Uterus (tissue), 4 donors: ENCODE results near the gene OSTC. TPM values are rescaled to one million over a fixed set of nuclear protein-coding genes. Genes with fewer than 3 reads are reported as not detected.

Experiments
- DNase-seq, 2 donors: peaks; one replicate each; pipeline ENCODE4 v3.0.0-alpha.2; 2019 to 2020
- H3K27ac ChIP-seq, 2 donors: fragments of 200-600 bp; sonication (generic); 1 replicate in 1 of 2; 2 replicates in 1 of 2; pipeline ENCODE4 v1.5.1; 2016 to 2018
- H3K27me3 ChIP-seq, 2 donors: fragments of 200-600 bp; sonication (generic); one replicate each; pipeline ENCODE4 v1.5.1; 2018 to 2019; ENCODE audit warnings: control low read depth in 1 of 2
- H3K36me3 ChIP-seq, 2 donors: fragments of 200-600 bp; sonication (generic); one replicate each; pipeline ENCODE4 v1.5.1; 2019; ENCODE audit warnings: control low read depth in 1 of 2
- H3K4me1 ChIP-seq, 2 donors: fragments of 200-600 bp; sonication (generic); one replicate each; pipeline ENCODE4 v1.5.1; 2018 to 2019; ENCODE audit warnings: control low read depth in 1 of 2
- H3K4me3 ChIP-seq, 2 donors: fragments of 200-600 bp; sonication (generic); 1 replicate in 1 of 2; 2 replicates in 1 of 2; pipeline ENCODE4 v1.5.1; 2018 to 2019; ENCODE audit warnings: mild to moderate bottlenecking in 1 of 2
- H3K9me3 ChIP-seq, 2 donors: fragments of 200-600 bp; sonication (generic); one replicate each; pipeline ENCODE4 v1.5.1; 2019; ENCODE audit warnings: control low read depth in 1 of 2
- CTCF ChIP-seq, 4 experiments: fragments of 200-600 bp in 2 of 4; fragments of 450-650 bp in 2 of 4; sonication (generic) in 2 of 4; IDR thresholded peaks; one replicate each; pipeline ENCODE4 v1.5.1; 2016 to 2019; ENCODE audit warnings: antibody characterized with exemption in 4 of 4, mild to moderate bottlenecking in 2 of 4, moderate library complexity in 1 of 4
- POLR2A ChIP-seq, 2 donors: fragments of 450-650 bp; IDR thresholded peaks; one replicate each; pipeline ENCODE4 v1.6.1; 2016; ENCODE audit warnings: antibody characterized with exemption in 2 of 2, mild to moderate bottlenecking in 1 of 2, moderate library complexity in 1 of 2
- intact Hi-C: fragments of 100-400 bp; cut with DNase I; formaldehyde crosslinking; loops from one replicate; pipeline ENCODE4 v1.15.1; 2023; ENCODE audit warnings: low total_unique reads
- total RNA-seq, 4 donors: library from RNA; depleted of rRNA in 3 of 4; stranded (reverse); fragments of >200 nt in 3 of 4; gene quantifications; one replicate each; pipeline versions ENCODE4 v1.1.0 to v1.2.4, GENCODE V29; 2014 to 2023
- donor health status: DM: yes; HTN: yes; CAD: no.

OSTC gene
- total RNA-seq, 4 donors from 2014 or later, result 61.2 to 916 (median 293) TPM

GRCh38 chr4:108700081-108700757, 49.8 kb downstream of the OSTC start:
- peaks cover 0 to 3% of the 10 kb centered on the region in 2 donors for H3K27me3 ChIP-seq

GRCh38 chr4:108702960-108703359, 52.6 kb downstream of the OSTC start:
- intact Hi-C loops, result no loop called here
- Histone ChIP-seq H3K9me3 (no peaks in the 10 kb centered on the region), H3K4me1 (no peaks in the 10 kb centered on the region), H3K27me3 (no peaks in the 10 kb centered on the region), H3K27ac (no peak overlapping the region), H3K36me3 (no peaks in the 10 kb centered on the region), H3K4me3 (no peak overlapping the region)
- TF ChIP-seq CTCF (IDR thresholded peaks at IDR 0.05) (no peak), POLR2A (IDR thresholded peaks at IDR 0.05) (no peak)
- DNase-seq, result no peak

More at GRCh38 chr4:108700081-108700757, 49.8 kb downstream of the OSTC start:
- no peaks in the 10 kb centered on the region for H3K4me1 ChIP-seq
- intact Hi-C loops, result no loop called here
- no peaks in the 10 kb centered on the region for H3K36me3 ChIP-seq
- H3K4me3 ChIP-seq, result no peak overlapping the region
- no peaks in the 10 kb centered on the region for H3K9me3 ChIP-seq
- H3K27ac ChIP-seq, result no peak overlapping the region
- no peak for DNase-seq
- TF ChIP-seq POLR2A (IDR thresholded peaks at IDR 0.05) (no peak), CTCF (IDR thresholded peaks at IDR 0.05) (no peak)

- Histone ChIP-seq H3K36me3 (no peaks in the 10 kb centered on the region), H3K4me1 (no peaks in the 10 kb centered on the region), H3K27me3 (no peaks in the 10 kb centered on the region), H3K27ac (no peak overlapping the region), H3K9me3 (no peaks in the 10 kb centered on the region), H3K4me3 (no peak overlapping the region)
- intact Hi-C loops, result no loop called here
- no peak for TF ChIP-seq POLR2A (IDR thresholded peaks at IDR 0.05)
- TF ChIP-seq CTCF (IDR thresholded peaks at IDR 0.05), result no peak
- DNase-seq, result no peak
These were observed 53.0 kb downstream of the OSTC start for GRCh38 chr4:108703370-108703769.

GRCh38 chr4:108703966-108704365, 53.6 kb downstream of the OSTC start:
- TF ChIP-seq POLR2A (IDR thresholded peaks at IDR 0.05), result no peak
- no peak for TF ChIP-seq CTCF (IDR thresholded peaks at IDR 0.05)
- Histone ChIP-seq H3K4me3 (no peak overlapping the region), H3K27me3 (no peaks in the 10 kb centered on the region), H3K9me3 (no peaks in the 10 kb centered on the region), H3K4me1 (no peaks in the 10 kb centered on the region), H3K36me3 (no peaks in the 10 kb centered on the region), H3K27ac (no peak overlapping the region)
- intact Hi-C loops, result no loop called here
- DNase-seq, result no peak

GRCh38 chr4:108706289-108706688, 55.9 kb downstream of the OSTC start:
- no peaks in the 10 kb centered on the region for H3K36me3 ChIP-seq
- no peaks in the 10 kb centered on the region for H3K4me1 ChIP-seq
- intact Hi-C loops, result no loop called here
- no peak for TF ChIP-seq CTCF (IDR thresholded peaks at IDR 0.05)
- TF ChIP-seq POLR2A (IDR thresholded peaks at IDR 0.05), result no peak
- H3K27me3 ChIP-seq, result no peaks in the 10 kb centered on the region
- no peak overlapping the region for H3K4me3 ChIP-seq
- no peak overlapping the region for H3K27ac ChIP-seq
- H3K9me3 ChIP-seq, result no peaks in the 10 kb centered on the region
- DNase-seq, result no peak
